Measurements from ENCODE around the gene SLAMF9. TPM values are rescaled to one million over a fixed set of nuclear protein-coding genes. Genes with fewer than 3 reads are reported as not detected.

The SLAMF9 gene
- total RNA-seq, 2 experiments from 2014 or later, result not detected

- Mint-ChIP-seq H3K27ac (no peak overlapping the region), H3K4me3 (no peak overlapping the region), H3K9me3 (no peaks in the 10 kb centered on the region), H3K27me3 (peaks cover 40% of the 10 kb centered on the region), H3K4me1 (ENCODE audit: low read depth) (peaks cover 3% of the 10 kb centered on the region), H3K36me3 (no peaks in the 10 kb centered on the region)
- ChIA-PET POLR2A (no interaction called here), CTCF (interaction anchor here (0.6 to 4.3 kb wide), 3 partner anchors 14 to 62 kb away, joined by 3 to 39 read pairs (median 3); no protein-coding TSS in a partner anchor)
- no peak for DNase-seq
- intact Hi-C loops (cut with micrococcal nuclease), result no loop called here
Measured at GRCh38 chr1:159943908-159944622, 10.0 kb downstream of the SLAMF9 start.

DNA sequence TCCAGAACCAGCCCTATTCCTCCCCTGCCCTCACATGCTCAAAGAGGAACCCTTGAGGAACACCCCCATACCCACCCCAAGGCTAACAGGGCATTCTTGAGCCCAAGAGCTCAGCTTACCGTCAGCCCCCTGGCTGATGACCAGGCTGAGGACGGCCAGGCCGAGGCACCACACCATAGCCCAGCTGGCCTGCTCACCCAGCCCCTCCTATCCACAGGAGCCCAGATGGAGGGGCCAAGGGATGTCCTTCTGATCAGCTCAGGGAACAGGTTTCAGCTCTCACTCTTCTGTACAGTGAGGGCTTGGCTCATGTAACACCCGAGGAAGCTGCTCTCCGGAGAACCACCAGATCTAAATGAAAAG lies 10.8 kb downstream of the SLAMF9 start:
- intact Hi-C loops (cut with micrococcal nuclease), result no loop called here
- Mint-ChIP-seq H3K4me3 (no peak overlapping the region), H3K9me3 (no peaks in the 10 kb centered on the region), H3K4me1 (ENCODE audit: low read depth) (peaks cover 5% of the 10 kb centered on the region), H3K36me3 (no peaks in the 10 kb centered on the region), H3K27ac (no peak overlapping the region), H3K27me3 (peaks cover 38% of the 10 kb centered on the region)
- ChIA-PET CTCF (interaction anchor here (4.3 kb wide), 1 partner anchor 63 kb away, joined by 39 read pairs; no protein-coding TSS in a partner anchor), POLR2A (no interaction called here)
- DNase-seq, result no peak

DNA sequence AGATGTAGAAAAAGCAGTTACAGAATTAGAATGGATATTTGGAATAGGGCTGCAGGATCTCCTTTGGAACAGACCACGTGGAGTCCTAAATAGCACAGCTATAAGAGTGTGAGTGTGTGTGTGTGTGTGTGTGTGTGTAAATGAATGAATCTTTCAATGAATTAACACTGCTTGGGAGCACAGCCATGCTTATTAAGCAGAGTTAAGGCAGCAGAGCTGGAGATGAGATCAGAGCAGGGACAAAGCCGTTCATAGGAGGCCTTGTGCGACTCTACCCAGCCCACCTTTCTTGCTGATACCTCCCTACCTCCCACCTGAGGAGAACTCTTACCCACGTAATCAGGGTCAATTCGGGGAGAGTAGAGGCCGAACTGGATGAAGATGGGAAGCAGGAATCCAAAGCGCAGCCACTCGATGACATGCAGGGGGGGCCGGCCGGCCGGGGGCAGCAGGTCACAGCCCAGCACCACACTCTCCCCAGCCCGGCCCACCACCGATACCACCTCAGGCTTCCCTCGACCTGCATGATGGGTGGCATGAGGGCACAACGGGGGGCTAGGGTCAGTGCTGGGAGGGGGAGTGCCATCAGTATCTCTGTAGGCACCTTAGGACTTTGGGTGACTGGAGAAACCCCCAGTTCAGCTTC lies 11.3 kb downstream of the SLAMF9 start:
- ChIA-PET CTCF (interaction anchor here (4.3 kb wide), 1 partner anchor 64 kb away, joined by 39 read pairs; no protein-coding TSS in a partner anchor), POLR2A (no interaction called here)

GRCh38 chr1:159941591-159942560 lies 12.2 kb downstream of the SLAMF9 start:
- POLR2A ChIA-PET, result no interaction called here
- DNase-seq, result no peak
- Mint-ChIP-seq H3K27me3 (peaks cover 34% of the 10 kb centered on the region), H3K27ac (no peak overlapping the region), H3K4me3 (no peak overlapping the region), H3K4me1 (ENCODE audit: low read depth) (peaks cover 6% of the 10 kb centered on the region), H3K36me3 (no peaks in the 10 kb centered on the region), H3K9me3 (no peaks in the 10 kb centered on the region)
- intact Hi-C loops (cut with micrococcal nuclease), result no loop called here
- CTCF ChIA-PET, result interaction anchor here (3.3 to 16.2 kb wide), 2 partner anchors 17 to 62 kb away, joined by 9 to 311 read pairs; partner anchors contain the start of gene TAGLN2

More for the DNA sequence above, 11.3 kb downstream of the SLAMF9 start:
- H3K36me3 Mint-ChIP-seq, result no peaks in the 10 kb centered on the region
- H3K4me1 Mint-ChIP-seq (ENCODE audit: low read depth), result peaks cover 6% of the 10 kb centered on the region
- no peak for DNase-seq
- intact Hi-C loops (cut with micrococcal nuclease), result no loop called here
- H3K4me3 Mint-ChIP-seq, result no peak overlapping the region
- H3K27me3 Mint-ChIP-seq, result peaks cover 37% of the 10 kb centered on the region
- no peaks in the 10 kb centered on the region for H3K9me3 Mint-ChIP-seq
- no peak overlapping the region for H3K27ac Mint-ChIP-seq

DNA sequence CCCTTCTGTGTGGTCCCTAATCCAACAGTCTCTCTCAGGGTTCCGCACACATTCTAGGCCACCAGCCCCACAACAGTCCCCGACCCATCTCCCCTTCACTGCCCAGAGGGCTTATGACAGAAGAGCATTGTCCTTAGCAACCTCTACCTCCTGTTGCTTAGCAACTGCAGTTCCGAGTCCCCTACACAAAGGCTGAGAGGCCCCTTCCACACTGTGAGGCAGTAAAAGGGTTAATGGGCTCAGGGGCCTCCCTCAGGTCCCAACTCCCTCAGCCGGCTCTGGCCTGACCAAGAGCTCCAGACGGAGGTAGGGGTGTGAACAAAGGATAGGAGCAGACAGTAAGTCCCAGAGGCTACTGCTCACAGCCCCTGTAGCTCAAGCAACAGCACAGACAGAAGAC lies 12.9 kb downstream of the SLAMF9 start:
- intact Hi-C loops (cut with micrococcal nuclease), result no loop called here
- Mint-ChIP-seq H3K27me3 (peaks cover 28% of the 10 kb centered on the region), H3K9me3 (no peaks in the 10 kb centered on the region), H3K36me3 (no peaks in the 10 kb centered on the region), H3K4me1 (ENCODE audit: low read depth) (peaks cover 8% of the 10 kb centered on the region), H3K4me3 (no peak overlapping the region), H3K27ac (no peak overlapping the region)
- ChIA-PET POLR2A (no interaction called here), CTCF (interaction anchor here (0.6 to 16.2 kb wide), 4 partner anchors 9 to 137 kb away, joined by 4 to 311 read pairs (median 7); partner anchors contain the start of gene TAGLN2)
- no peak for DNase-seq

- ChIA-PET CTCF (interaction anchor here (1.0 to 16.2 kb wide), 6 partner anchors 15 to 437 kb away, joined by 3 to 311 read pairs (median 4); partner anchors contain the start of gene TAGLN2), POLR2A (no interaction called here)
- intact Hi-C loops (cut with micrococcal nuclease), result no loop called here
- Mint-ChIP-seq H3K4me1 (ENCODE audit: low read depth) (peaks cover 6% of the 10 kb centered on the region), H3K36me3 (no peaks in the 10 kb centered on the region), H3K27ac (no peak overlapping the region), H3K4me3 (no peak overlapping the region), H3K27me3 (peaks cover 23% of the 10 kb centered on the region), H3K9me3 (no peaks in the 10 kb centered on the region)
- DNase-seq, result no peak
Measured at GRCh38 chr1:159940006-159940620, 13.9 kb downstream of the SLAMF9 start.

DNA sequence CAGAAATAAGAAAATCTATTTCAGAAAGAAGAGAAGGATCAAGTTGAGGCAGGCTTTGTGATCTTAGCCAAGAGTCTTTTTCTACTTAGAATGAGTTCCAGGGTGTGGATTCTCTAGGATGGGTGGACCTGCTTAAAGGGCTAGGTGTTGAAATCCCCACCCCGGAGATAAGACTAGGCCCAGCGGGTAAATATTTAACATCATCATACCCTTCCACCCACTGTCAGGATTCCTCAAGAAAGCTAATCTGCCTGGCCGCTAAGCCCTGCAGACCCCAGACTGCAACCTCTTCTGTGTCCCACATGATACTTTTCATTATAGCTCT lies 14.4 kb downstream of the SLAMF9 start:
- POLR2A ChIA-PET, result no interaction called here
- CTCF ChIA-PET, result interaction anchor here (1.0 to 16.2 kb wide), 6 partner anchors 15 to 437 kb away, joined by 3 to 311 read pairs (median 4); partner anchors contain the start of gene TAGLN2
- no peaks in the 10 kb centered on the region for H3K9me3 Mint-ChIP-seq
- H3K27me3 Mint-ChIP-seq, result peaks cover 19% of the 10 kb centered on the region
- peaks cover 6% of the 10 kb centered on the region for H3K4me1 Mint-ChIP-seq (ENCODE audit: low read depth)
- intact Hi-C loops (cut with micrococcal nuclease), result no loop called here
- no peak overlapping the region for H3K4me3 Mint-ChIP-seq
- H3K27ac Mint-ChIP-seq, result no peak overlapping the region
- no peaks in the 10 kb centered on the region for H3K36me3 Mint-ChIP-seq
- DNase-seq, result no peak

DNA sequence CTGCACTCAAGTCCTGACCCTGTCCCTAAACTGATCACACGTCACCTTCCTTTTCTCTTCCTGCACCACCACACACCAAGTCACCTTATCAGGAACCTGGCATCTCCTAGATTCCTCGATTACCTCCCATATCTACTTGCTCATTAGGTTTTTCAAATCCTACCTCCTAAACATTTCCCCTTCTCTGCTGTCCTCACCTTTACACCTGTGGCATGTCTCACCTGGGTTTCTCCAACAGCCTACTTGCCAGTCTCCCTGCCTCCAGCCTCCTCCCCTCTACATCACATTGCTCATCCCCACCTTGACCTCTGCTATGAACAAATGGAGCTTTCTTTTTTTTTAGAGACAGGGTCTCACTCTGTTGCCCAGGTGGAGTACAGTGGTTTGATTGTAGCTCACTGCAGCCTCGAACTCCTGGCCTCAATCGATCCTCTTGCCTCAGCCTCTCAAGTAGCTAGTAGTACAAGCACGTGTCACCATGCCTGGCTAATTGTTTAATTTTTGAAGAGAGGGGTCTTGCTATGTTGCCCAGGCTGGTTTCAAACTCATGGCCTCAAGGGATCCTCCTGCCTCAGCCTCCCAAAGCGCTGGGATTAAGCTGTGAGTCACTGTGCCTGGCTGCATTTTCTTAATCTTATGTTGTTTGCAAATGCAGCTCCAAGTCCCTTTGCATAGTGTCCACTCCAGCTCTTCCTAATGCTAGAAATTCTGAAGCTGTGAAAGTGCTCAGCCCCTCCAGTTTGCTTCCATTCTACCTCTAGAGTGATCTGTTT lies 14.9 kb downstream of the SLAMF9 start:
- no peaks in the 10 kb centered on the region for H3K9me3 Mint-ChIP-seq
- POLR2A ChIA-PET, result interaction anchor here (1.0 to 1.3 kb wide), 2 partner anchors 14 to 16 kb away, joined by 3 to 4 read pairs; partner anchors contain the start of gene TAGLN2
- H3K27ac Mint-ChIP-seq, result no peak overlapping the region
- DNase-seq, result no peak
- H3K4me1 Mint-ChIP-seq (ENCODE audit: low read depth), result peaks cover 6% of the 10 kb centered on the region
- intact Hi-C loops (cut with micrococcal nuclease), result no loop called here
- peaks cover 14% of the 10 kb centered on the region for H3K27me3 Mint-ChIP-seq
- no peak overlapping the region for H3K4me3 Mint-ChIP-seq
- CTCF ChIA-PET, result interaction anchor here (1.0 to 16.2 kb wide), 8 partner anchors 14 to 438 kb away, joined by 3 to 311 read pairs (median 4); partner anchors contain the start of gene TAGLN2
- H3K36me3 Mint-ChIP-seq, result no peaks in the 10 kb centered on the region

- no peak overlapping the region for H3K4me3 Mint-ChIP-seq
- no peaks in the 10 kb centered on the region for H3K36me3 Mint-ChIP-seq
- no peak overlapping the region for H3K27ac Mint-ChIP-seq
- H3K4me1 Mint-ChIP-seq (ENCODE audit: low read depth), result peaks cover 6% of the 10 kb centered on the region
- ChIA-PET CTCF (interaction anchor here (1.8 to 16.2 kb wide), 4 partner anchors 13 to 147 kb away, joined by 4 to 311 read pairs (median 8); partner anchors contain the start of gene TAGLN2), POLR2A (interaction anchor here (1.0 to 1.3 kb wide), 2 partner anchors 13 to 15 kb away, joined by 3 to 4 read pairs; partner anchors contain the start of gene TAGLN2)
- H3K9me3 Mint-ChIP-seq, result no peaks in the 10 kb centered on the region
- H3K27me3 Mint-ChIP-seq, result peaks cover 9% of the 10 kb centered on the region
- intact Hi-C loops (cut with micrococcal nuclease), result no loop called here
- DNase-seq, result peak; percentile 29
Measured at GRCh38 chr1:159938211-159938852, 15.7 kb downstream of the SLAMF9 start.

- Mint-ChIP-seq H3K36me3 (no peaks in the 10 kb centered on the region), H3K4me1 (ENCODE audit: low read depth) (peaks cover 6% of the 10 kb centered on the region), H3K27ac (no peak overlapping the region), H3K27me3 (peaks cover 3% of the 10 kb centered on the region), H3K9me3 (no peaks in the 10 kb centered on the region), H3K4me3 (no peak overlapping the region)
- ChIA-PET CTCF (interaction anchor here (1.8 to 16.2 kb wide), 4 partner anchors 12 to 148 kb away, joined by 4 to 311 read pairs (median 6); partner anchors contain the start of gene TAGLN2), POLR2A (no interaction called here)
- intact Hi-C loops (cut with micrococcal nuclease), result loop anchor here (2.0 kb wide), 1 partner anchor 142 kb away; no protein-coding TSS in a partner anchor
- no peak for DNase-seq
Measured at GRCh38 chr1:159937054-159937750, 16.8 kb downstream of the SLAMF9 start.

Measured in activated CD4-positive, alpha-beta memory T cell treated with anti-CD3 and anti-CD28 coated beads for 36 hours (primary cell).